OCI-LY7 (cell line): ENCODE results near the gene SLC26A8.

Experiments
- CTCF ChIP-seq: fragments of 200-600 bp; sonication (generic); conservative IDR thresholded peaks from 2 replicates; pipeline ENCODE4 v1.5.1; 2014; ENCODE audit warnings: mild to moderate bottlenecking, antibody characterized with exemption, low read length, moderate library complexity, mixed read lengths
- EZH2phosphoT487 ChIP-seq: fragments of 200-600 bp; sonication (generic); IDR thresholded peaks from 2 replicates; pipeline ENCODE4 v1.6.1; 2018; ENCODE audit warnings: low read depth, borderline replicate concordance, mild to moderate bottlenecking, mixed run types, antibody characterized with exemption, low read length, moderate library complexity, mixed read lengths

GRCh38 chr6:35897486-35897885, 127.0 kb downstream of the SLC26A8 start:
- no peak for TF ChIP-seq CTCF
- no peak for TF ChIP-seq EZH2phosphoT487
